Activated CD8-positive, alpha-beta memory T cell treated with anti-CD3 and anti-CD28 coated beads, Interleukin-2, amount 50 U/mL, for 1 hour (primary cell): ENCODE data around the gene ZNF750.

ENCODE experiments used
- DNase-seq: peaks from one replicate; pipeline ENCODE4 v3.0.0-alpha.2; 2020; ENCODE audit errors: extremely low read depth

Gene ZNF750

GRCh38 chr17:82859431-82860403 is 19.9 kb upstream of the ZNF750 start:
- DNase-seq, result peak; percentile 20

- no peak for DNase-seq
Observed at GRCh38 chr17:82858376-82859126, 18.7 kb upstream of the ZNF750 start.

GRCh38 chr17:82856361-82856760 is 16.5 kb upstream of the ZNF750 start:
- DNase-seq, result no peak

GRCh38 chr17:82854226-82854625 is 14.4 kb upstream of the ZNF750 start:
- DNase-seq, result no peak

DNA sequence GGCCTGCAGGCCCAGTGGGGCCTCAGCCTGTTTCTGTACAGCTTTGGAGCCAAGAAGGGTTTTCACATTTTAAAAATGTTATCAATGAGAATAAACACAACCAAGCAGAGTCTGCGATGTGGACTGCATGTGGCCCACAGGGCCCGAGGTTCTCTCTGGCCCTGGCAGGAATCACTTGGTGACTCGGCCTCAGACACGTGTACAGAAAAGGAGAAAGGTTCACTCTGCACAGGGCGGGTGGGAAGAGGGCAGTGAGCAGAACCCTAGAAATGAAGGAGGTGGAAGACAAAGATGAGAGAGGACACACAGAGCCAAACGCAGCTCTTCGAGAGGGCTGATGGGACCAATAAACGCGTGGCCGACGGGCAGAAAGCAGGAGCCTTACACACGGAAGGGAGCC is 11.6 kb upstream of the ZNF750 start:
- DNase-seq, result no peak

GRCh38 chr17:82849076-82849945 is 9.5 kb upstream of the ZNF750 start:
- DNase-seq, result no peak

DNA sequence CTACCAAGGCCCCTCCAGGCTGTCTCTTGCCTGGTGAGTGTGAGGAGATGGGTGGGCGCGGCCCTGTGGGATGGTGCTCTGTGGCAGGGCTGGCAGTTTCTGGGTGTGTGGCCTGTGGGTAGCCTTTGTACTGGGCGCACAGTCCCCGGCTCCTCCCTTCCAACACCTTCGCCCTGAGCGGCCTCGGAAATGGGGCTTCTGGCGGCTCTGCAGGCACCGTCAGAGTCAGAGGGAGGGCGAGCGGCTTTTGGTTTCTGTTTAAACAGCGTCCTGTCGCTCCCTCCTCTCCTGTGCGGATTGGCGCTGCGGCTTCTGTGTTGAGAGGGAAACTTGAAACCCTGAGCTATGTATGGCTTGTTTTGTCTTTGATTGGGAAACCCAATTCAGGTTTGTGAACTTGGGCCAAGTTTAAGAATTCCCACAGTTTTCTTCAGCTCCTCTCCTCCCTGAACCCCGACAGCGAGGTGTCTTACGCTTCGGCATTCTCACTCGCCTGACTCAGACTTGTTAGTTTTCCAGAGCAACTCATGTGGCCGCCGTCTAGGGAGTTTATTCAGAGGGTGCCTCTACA is 8.3 kb upstream of the ZNF750 start:
- DNase-seq, result no peak

GRCh38 chr17:82846061-82846691 is 6.4 kb upstream of the ZNF750 start:
- no peak for DNase-seq

DNA sequence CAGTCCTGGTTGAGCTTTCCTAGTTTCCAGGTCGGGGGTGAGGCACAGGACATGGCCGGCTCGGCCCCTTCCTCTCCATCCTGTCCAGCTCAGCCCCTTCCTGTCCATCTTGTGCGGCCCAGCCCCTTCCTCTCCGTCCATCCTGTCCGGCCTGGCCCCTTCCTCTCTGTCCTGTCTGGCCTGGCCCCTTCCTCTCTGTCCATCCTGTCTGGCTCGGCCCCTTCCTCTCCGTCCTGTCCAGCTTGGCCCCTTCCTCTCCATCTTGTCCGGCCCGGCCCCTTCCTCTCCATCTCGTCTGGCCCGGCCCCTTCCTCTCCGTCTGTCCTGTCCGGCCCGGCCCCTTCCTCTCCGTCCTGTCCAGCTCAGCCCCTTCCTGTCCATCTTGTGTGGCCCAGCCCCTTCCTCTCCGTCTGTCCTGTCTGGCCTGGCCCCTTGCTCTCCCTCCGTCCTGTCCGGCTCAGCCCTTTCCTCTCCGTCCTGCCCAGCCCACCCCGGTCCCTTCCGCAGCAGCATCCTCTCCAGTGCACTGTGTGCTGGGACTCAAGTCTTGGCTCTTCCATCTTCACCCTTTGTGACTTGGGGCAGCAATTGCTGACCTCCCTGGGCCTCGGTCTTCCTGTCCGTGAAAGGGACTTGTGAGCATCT is 5.5 kb upstream of the ZNF750 start:
- no peak for DNase-seq

DNA sequence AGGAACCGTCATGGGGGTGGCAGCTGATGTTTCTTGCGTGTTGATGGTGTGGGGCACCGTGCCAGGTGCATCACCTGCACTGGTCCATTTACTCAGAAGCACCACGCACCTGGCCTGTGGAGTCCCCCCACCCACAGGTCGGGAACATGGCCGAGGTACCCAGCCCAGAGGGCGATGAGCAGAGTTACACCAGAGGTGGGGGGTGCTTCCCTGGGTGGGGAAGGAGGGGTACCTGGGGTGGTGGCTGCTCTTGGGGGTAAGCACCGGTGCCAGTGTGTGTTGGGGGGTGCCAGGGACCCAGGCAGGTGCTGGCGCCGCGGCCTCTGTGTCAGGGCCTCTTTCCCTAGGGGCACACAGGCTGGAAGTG is 5.0 kb upstream of the ZNF750 start:
- DNase-seq, result no peak

- DNase-seq, result no peak
Observed at GRCh38 chr17:82843904-82844680, 4.3 kb upstream of the ZNF750 start.

GRCh38 chr17:82841921-82842596 is 2.2 kb upstream of the ZNF750 start:
- DNase-seq, result no peak

DNA sequence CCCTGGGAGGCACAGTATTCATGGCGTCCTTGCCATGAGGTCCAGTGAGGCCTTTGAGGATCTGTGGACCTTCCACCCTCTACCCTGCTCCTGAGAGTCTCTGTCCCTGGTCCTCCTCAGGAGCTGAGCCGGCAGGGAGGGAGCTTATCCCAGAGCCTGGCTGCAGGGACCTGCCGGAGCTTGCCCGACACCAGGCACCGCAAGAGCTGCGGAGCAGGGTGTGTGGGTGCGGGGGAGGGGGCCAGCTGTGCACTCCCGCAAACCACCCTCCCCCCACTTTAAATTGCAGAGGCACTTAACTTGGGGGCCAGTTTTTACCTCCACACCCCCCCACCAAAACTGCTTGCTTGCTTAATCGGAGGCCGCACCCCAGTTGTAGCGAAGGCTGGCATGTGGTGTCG is 609 bp upstream of the ZNF750 start:
- DNase-seq, result no peak

- DNase-seq, result no peak
Observed at GRCh38 chr17:82838386-82839063, 1.3 kb downstream of the ZNF750 start.

GRCh38 chr17:82837586-82838320 is 2.1 kb downstream of the ZNF750 start:
- DNase-seq, result no peak

GRCh38 chr17:82836823-82837357 is 2.9 kb downstream of the ZNF750 start:
- DNase-seq, result no peak

GRCh38 chr17:82835766-82836512 is 3.9 kb downstream of the ZNF750 start:
- DNase-seq, result no peak
